H9 (cell line): ENCODE data around the gene PPARG. TPM values are rescaled to one million over a fixed set of nuclear protein-coding genes. Genes with fewer than 3 reads are reported as not detected.

Source experiments
- DNase-seq: peaks from one replicate; pipeline ENCODE4 v3.0.0-alpha.2; 2017
- H2AFZ ChIP-seq: one replicate; pipeline ENCODE4 v1.6.1; 2013; ENCODE audit warnings: mild to moderate bottlenecking, low read length, control low read depth, moderate library complexity
- H2AK5ac ChIP-seq: 2 replicates; pipeline ENCODE4 v1.6.1; 2013; ENCODE audit warnings: low read length, control low read depth, mixed read lengths; ENCODE audit not compliant: insufficient read length
- H2BK120ac ChIP-seq: one replicate; pipeline ENCODE4 v1.6.1; 2013; ENCODE audit warnings: low read depth, mild to moderate bottlenecking, low read length, control low read depth, inconsistent platforms; ENCODE audit not compliant: poor library complexity, severe bottlenecking
- H2BK12ac ChIP-seq: 2 replicates; pipeline ENCODE4 v1.6.1; 2013; ENCODE audit warnings: low read length, control low read depth, mixed read lengths, low read depth; ENCODE audit not compliant: insufficient read length
- H2BK15ac ChIP-seq: 2 replicates; pipeline ENCODE4 v1.6.1; 2013; ENCODE audit warnings: low read depth, low read length, control low read depth
- H2BK20ac ChIP-seq: one replicate; pipeline ENCODE4 v1.6.1; 2013; ENCODE audit warnings: low read depth, mild to moderate bottlenecking, low read length, control low read depth, inconsistent platforms; ENCODE audit not compliant: poor library complexity, severe bottlenecking
- H2BK5ac ChIP-seq: 2 replicates; pipeline ENCODE4 v1.6.1; 2013; ENCODE audit warnings: low read length, control low read depth, mixed read lengths; ENCODE audit not compliant: insufficient read length
- H3K14ac ChIP-seq: 2 replicates; pipeline ENCODE4 v1.6.1; 2013; ENCODE audit warnings: low read length, control low read depth; ENCODE audit not compliant: insufficient read depth
- H3K18ac ChIP-seq: 2 replicates; pipeline ENCODE4 v1.6.1; 2013; ENCODE audit warnings: low read depth, mild to moderate bottlenecking, mixed read lengths, low read length, control low read depth; ENCODE audit not compliant: insufficient read length
- H3K23ac ChIP-seq: 2 replicates; pipeline ENCODE4 v1.6.1; 2013; ENCODE audit warnings: low read length, control low read depth, mixed read lengths, low read depth; ENCODE audit not compliant: insufficient read length
- H3K23me2 ChIP-seq: 2 replicates; pipeline ENCODE4 v1.6.1; 2013; ENCODE audit warnings: low read depth, mild to moderate bottlenecking, mixed read lengths, low read length, control low read depth; ENCODE audit not compliant: insufficient read length, poor library complexity, severe bottlenecking
- H3K27ac ChIP-seq: 2 replicates; pipeline ENCODE4 v1.5.1; 2013; ENCODE audit warnings: low read length, control low read depth, mixed read lengths, low read depth; ENCODE audit not compliant: insufficient read length
- H3K27me3 ChIP-seq: 2 replicates; pipeline ENCODE4 v1.6.1; 2013; ENCODE audit warnings: low read length, control low read depth, inconsistent platforms; ENCODE audit not compliant: insufficient read depth
- H3K4ac ChIP-seq: 2 replicates; pipeline ENCODE4 v1.6.1; 2013; ENCODE audit warnings: low read depth, mild to moderate bottlenecking, control low read depth, inconsistent platforms, low read length, moderate library complexity
- H3K4me1 ChIP-seq: 2 replicates; pipeline ENCODE4 v1.6.1; 2013; ENCODE audit warnings: low read length, control low read depth, inconsistent platforms; ENCODE audit not compliant: insufficient read depth
- H3K4me2 ChIP-seq: 2 replicates; pipeline ENCODE4 v1.6.1; 2013; ENCODE audit warnings: low read length, control low read depth, mixed read lengths; ENCODE audit not compliant: insufficient read length, insufficient read depth
- H3K56ac ChIP-seq: 2 replicates; pipeline ENCODE4 v1.6.1; 2013; ENCODE audit warnings: low read depth, mild to moderate bottlenecking, mixed read lengths, low read length, control low read depth; ENCODE audit not compliant: insufficient read length
- H3K79me1 ChIP-seq: 2 replicates; pipeline ENCODE4 v1.6.1; 2013; ENCODE audit warnings: low read depth, mild to moderate bottlenecking, moderate library complexity, low read length, control low read depth, inconsistent platforms; ENCODE audit not compliant: insufficient read depth, poor library complexity, severe bottlenecking
- H3K79me2 ChIP-seq: 2 replicates; pipeline ENCODE4 v1.6.1; 2013; ENCODE audit warnings: low read length, control low read depth, inconsistent platforms; ENCODE audit not compliant: insufficient read depth
- H3K9ac ChIP-seq: 2 replicates; pipeline ENCODE4 v1.6.1; 2013; ENCODE audit warnings: low read length, control low read depth, mixed read lengths; ENCODE audit not compliant: insufficient read length; ENCODE audit errors: extremely low read depth
- H3K9me3 ChIP-seq: one replicate; pipeline ENCODE4 v1.6.1; 2013; ENCODE audit warnings: low read depth, low read length, inconsistent platforms; ENCODE audit not compliant: control insufficient read depth
- H3T11ph ChIP-seq: one replicate; pipeline ENCODE4 v1.6.1; 2013; ENCODE audit warnings: mild to moderate bottlenecking, low read length, control low read depth, inconsistent platforms
- H4K20me1 ChIP-seq: one replicate; pipeline ENCODE4 v1.6.1; 2013; ENCODE audit not compliant: control insufficient read depth, insufficient read length, insufficient read depth
- H4K5ac ChIP-seq: 2 replicates; pipeline ENCODE4 v1.6.1; 2013; ENCODE audit warnings: low read depth, mild to moderate bottlenecking, mixed read lengths, low read length, control low read depth; ENCODE audit not compliant: insufficient read length
- H4K8ac ChIP-seq: replicated peaks from 2 replicates; pipeline ENCODE4 v1.6.1; 2013; ENCODE audit warnings: low read length, control low read depth, mixed read lengths, low read depth; ENCODE audit not compliant: insufficient read length
- H4K91ac ChIP-seq: 2 replicates; pipeline ENCODE4 v1.6.1; 2013; ENCODE audit warnings: low read depth, mild to moderate bottlenecking, moderate library complexity, mixed read lengths, low read length, control low read depth; ENCODE audit not compliant: insufficient read length
- H3K27ac Mint-ChIP-seq, 3 experiments: 2 replicates in 2 of 3; 3 replicates in 1 of 3; pipeline ENCODE4 v1.8.0; 2020 to 2021; ENCODE audit warnings: mixed read lengths in 3 of 3, mild to moderate bottlenecking in 1 of 3, moderate library complexity in 1 of 3
- H3K27me3 Mint-ChIP-seq: 2 replicates; pipeline ENCODE4 v1.8.0; 2021; ENCODE audit warnings: low read depth, mild to moderate bottlenecking, moderate library complexity, mixed read lengths
- H3K36me3 Mint-ChIP-seq, 3 experiments: 2 replicates in 2 of 3; 3 replicates in 1 of 3; pipeline ENCODE4 v1.8.0; 2020 to 2021; ENCODE audit warnings: low read depth in 3 of 3, mixed read lengths in 3 of 3; ENCODE audit not compliant: insufficient read depth in 1 of 3
- H3K4me1 Mint-ChIP-seq, 2 experiments: 2 replicates each; pipeline ENCODE4 v1.8.0; 2020; ENCODE audit warnings: mixed read lengths in 2 of 2
- H3K4me3 Mint-ChIP-seq, 2 experiments: 2 replicates in 1 of 2; 3 replicates in 1 of 2; pipeline ENCODE4 v1.8.0; 2020 to 2021; ENCODE audit warnings: mild to moderate bottlenecking in 2 of 2, mixed read lengths in 2 of 2, moderate library complexity in 1 of 2
- H3K9me3 Mint-ChIP-seq, 2 experiments: 2 replicates in 1 of 2; 3 replicates in 1 of 2; pipeline ENCODE4 v1.8.0; 2020; ENCODE audit warnings: mild to moderate bottlenecking in 2 of 2, mixed read lengths in 2 of 2, moderate library complexity in 1 of 2
- WGBS: extraction: QIAGEN DNeasy Blood & Tissue Kit; methylation state at CpG from one replicate; pipeline ENCODE4 v1.1.7; 2013; ENCODE audit warnings: missing lambda C conversion rate, low lambda C conversion rate, mixed read lengths; ENCODE audit not compliant: insufficient read length; ENCODE audit errors: extremely low coverage; 5-methylcytosine and 5-hydroxymethylcytosine counted together
- total RNA-seq: library from RNA; stranded (reverse); gene quantifications from 2 replicates; pipeline ENCODE4 v1.2.1, GENCODE V29; 2021
- TF ChIP-seq, protein P1 (sequence below): fragments of 200-600 bp; sonication (generic); conservative IDR thresholded peaks from 3 replicates; pipeline ENCODE4 v1.8.0; 2021; ENCODE audit warnings: antibody characterized with exemption, mild to moderate bottlenecking

PPARG gene
- total RNA-seq, 1 experiment from 2014 or later = 0.42 TPM

DNA sequence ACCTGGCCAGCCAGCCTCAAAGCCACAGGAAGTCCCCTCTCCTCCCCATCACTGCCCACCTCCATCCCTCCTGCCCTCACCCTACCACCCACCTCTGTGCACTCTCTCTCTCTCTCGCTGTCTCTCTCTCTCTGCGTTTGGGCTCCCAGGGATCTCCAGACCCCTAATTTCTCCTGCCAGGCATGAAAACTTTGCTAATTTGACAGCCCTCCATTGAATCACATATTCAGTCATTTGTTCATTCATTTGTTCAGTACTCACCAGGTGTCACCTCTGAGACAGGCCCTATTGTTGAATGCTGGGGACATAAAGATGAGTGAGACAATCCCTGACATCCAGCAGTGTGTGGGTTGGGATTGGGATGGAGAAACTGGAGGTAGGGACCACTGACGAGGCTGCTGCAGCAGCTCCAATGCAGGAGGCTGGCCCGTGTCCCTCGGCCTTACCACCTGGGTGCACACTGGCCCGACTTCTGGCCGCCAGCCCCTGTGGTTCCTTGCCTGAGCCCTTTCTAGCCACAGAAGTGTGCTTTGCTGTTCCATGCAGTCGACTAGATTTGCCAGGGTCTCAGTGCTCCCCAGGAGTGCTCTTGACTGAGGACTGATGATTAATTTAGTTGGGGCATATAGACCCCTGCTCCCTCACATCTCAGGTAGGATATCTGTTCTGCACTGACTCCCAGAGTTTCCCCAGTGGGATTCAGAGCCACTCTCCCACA, 156.8 kb downstream of the PPARG start:
- Mint-ChIP-seq H3K27me3 (peaks cover 28% of the 10 kb centered on the region), H3K9me3 (no peaks in the 10 kb centered on the region), H3K27ac (peak overlapping the region in 1 of 3 experiments; percentile 72; a peak in 1 of 7 replicates), H3K4me3 (no peak overlapping the region), H3K4me1 (peaks cover 21 to 28% of the 10 kb centered on the region in 2 experiments), H3K36me3 (no peaks in the 10 kb centered on the region)
- Histone ChIP-seq H3K79me2 (no peaks in the 10 kb centered on the region), H2AK5ac (no peak overlapping the region), H3K4me2 (no peak overlapping the region), H2BK5ac (no peak overlapping the region), H2BK120ac (no peak overlapping the region), H3K56ac (no peak overlapping the region), H3K18ac (no peak overlapping the region), H3K14ac (no peak overlapping the region), H4K5ac (no peak overlapping the region), H3K23ac (no peak overlapping the region), H2BK15ac (no peak overlapping the region), H3K9me3 (no peaks in the 10 kb centered on the region), H2AFZ (no peak overlapping the region), H3K79me1 (no peaks in the 10 kb centered on the region), H2BK20ac (no peak overlapping the region), H2BK12ac (no peak overlapping the region), H3T11ph (no peak overlapping the region), H3K9ac (no peak overlapping the region), H3K23me2 (no peaks in the 10 kb centered on the region), H4K20me1 (no peaks in the 10 kb centered on the region), H4K8ac (no peak overlapping the region), H3K4me1 (no peaks in the 10 kb centered on the region), H3K27me3 (no peaks in the 10 kb centered on the region), H3K27ac (no peak overlapping the region), H4K91ac (no peak overlapping the region), H3K4ac (no peak overlapping the region)
- no peak for DNase-seq
- TF ChIP-seq, protein P1, sequence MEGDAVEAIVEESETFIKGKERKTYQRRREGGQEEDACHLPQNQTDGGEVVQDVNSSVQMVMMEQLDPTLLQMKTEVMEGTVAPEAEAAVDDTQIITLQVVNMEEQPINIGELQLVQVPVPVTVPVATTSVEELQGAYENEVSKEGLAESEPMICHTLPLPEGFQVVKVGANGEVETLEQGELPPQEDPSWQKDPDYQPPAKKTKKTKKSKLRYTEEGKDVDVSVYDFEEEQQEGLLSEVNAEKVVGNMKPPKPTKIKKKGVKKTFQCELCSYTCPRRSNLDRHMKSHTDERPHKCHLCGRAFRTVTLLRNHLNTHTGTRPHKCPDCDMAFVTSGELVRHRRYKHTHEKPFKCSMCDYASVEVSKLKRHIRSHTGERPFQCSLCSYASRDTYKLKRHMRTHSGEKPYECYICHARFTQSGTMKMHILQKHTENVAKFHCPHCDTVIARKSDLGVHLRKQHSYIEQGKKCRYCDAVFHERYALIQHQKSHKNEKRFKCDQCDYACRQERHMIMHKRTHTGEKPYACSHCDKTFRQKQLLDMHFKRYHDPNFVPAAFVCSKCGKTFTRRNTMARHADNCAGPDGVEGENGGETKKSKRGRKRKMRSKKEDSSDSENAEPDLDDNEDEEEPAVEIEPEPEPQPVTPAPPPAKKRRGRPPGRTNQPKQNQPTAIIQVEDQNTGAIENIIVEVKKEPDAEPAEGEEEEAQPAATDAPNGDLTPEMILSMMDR = no peak
- WGBS = no CpG with 5 or more reads among the region's 8 CpGs
